Right lobe of liver (tissue), 6 donors: ENCODE measurements around the gene COA5. TPM values are rescaled to one million over a fixed set of nuclear protein-coding genes. Genes with fewer than 3 reads are reported as not detected.

Experiments used
- ATAC-seq, 4 donors: fragments of 200-7000 bp; cut with Tn5 transposase; one replicate each; pipeline ENCODE4 v1.9.1; 2020; ENCODE audit warnings: mild to moderate bottlenecking in 4 of 4, moderate library complexity in 4 of 4
- DNase-seq, 3 donors: peaks; one replicate each; pipeline ENCODE4 v3.0.0-alpha.2; 2020
- H3K27ac ChIP-seq, 3 donors: fragments of 200-600 bp; one replicate each; pipeline ENCODE4 v1.8.0; 2022
- H3K27me3 ChIP-seq, 2 donors: fragments of 200-600 bp; one replicate each; pipeline ENCODE4 v1.8.0; 2022
- H3K36me3 ChIP-seq, 4 donors: fragments of 200-600 bp; sonication (generic) in 1 of 4; one replicate each; pipeline versions ENCODE4 v1.5.1 to v1.8.0; 2017 to 2022; ENCODE audit warnings: control low read depth in 1 of 4
- H3K4me1 ChIP-seq, 4 donors: fragments of 200-600 bp; sonication (generic) in 1 of 4; one replicate each; pipeline versions ENCODE4 v1.5.1 to v1.8.0; 2017 to 2022; ENCODE audit warnings: control low read depth in 1 of 4
- H3K4me3 ChIP-seq, 3 donors: fragments of 200-600 bp; one replicate each; pipeline ENCODE4 v1.8.0; 2022
- H3K9me3 ChIP-seq, 4 donors: fragments of 200-600 bp; sonication (generic) in 1 of 4; one replicate each; pipeline versions ENCODE4 v1.5.1 to v1.8.0; 2017 to 2022; ENCODE audit warnings: control low read depth in 1 of 4
- CTCF ChIP-seq, 4 donors: fragments of 200-600 bp in 3 of 4; fragments of 450-650 bp in 1 of 4; IDR thresholded peaks; one replicate each; pipeline versions ENCODE4 v1.5.1 to v1.8.0; 2016 to 2022; ENCODE audit warnings: antibody characterized with exemption in 4 of 4, mild to moderate bottlenecking in 2 of 4
- POLR2A ChIP-seq: fragments of 450-650 bp; IDR thresholded peaks from one replicate; pipeline ENCODE4 v1.6.1; 2017; ENCODE audit warnings: antibody characterized with exemption, mild to moderate bottlenecking
- WGBS: methylation state at CpG from one replicate; pipeline ENCODE4 v1.1.6; 2018; ENCODE audit warnings: low coverage, low lambda C conversion rate; ENCODE audit not compliant: insufficient coverage; ENCODE audit errors: missing lambda C conversion rate; 5-methylcytosine and 5-hydroxymethylcytosine counted together
- intact Hi-C, 2 donors: fragments of 100-400 bp; cut with DNase I; formaldehyde crosslinking; loops; one replicate each; pipeline versions ENCODE4 v1.11.2 to v1.14.1; 2022
- long read RNA-seq: library from polyadenylated mRNA; unstranded; transcript quantifications from one replicate; pipeline ENCODE4 v2.0.0, GENCODE V29; 2019
- total RNA-seq, 6 experiments: library from RNA; depleted of rRNA in 2 of 6; stranded (reverse); fragments of >200 nt in 2 of 6; fragmentation: NEBNext Ultra II Directional in 3 of 6; extraction: Animal tissue kit (Norgen Biotek cat#: 25700) in 3 of 6; gene quantifications; one replicate each; pipeline versions ENCODE4 v1.1.0 to v1.2.4, GENCODE V29; 2016 to 2023
- donor health status: DM: no; HTN: yes; CAD: no.
- donor health status: DM: no; HTN: no; CAD: no.
- donor health status: DM: no; HTN: no; CAD: no.
- donor health status: DM: no; HTN: yes; CAD: no.
- donor health status: DM: no; HTN: yes; CAD: no.

Gene COA5
- 10 to 100 TPM; 12.9 to 23.0 (median 16.7) TPM for total RNA-seq
- long read RNA-seq, transcript COA5-201 (3 exons, 1,754 nt), result major isoform, 28 of 30 reads
- long read RNA-seq, partial matches to known transcripts, result 0 of 30 reads
- long read RNA-seq, other reads (novel, unspliced or antisense), result 0 of 30 reads

GRCh38 chr2:98608116-98608961 is at the start of gene COA5, which contains the start of gene UNC50:
COA5 (minus strand) TSS chr2:98608512; CDS start chr2:98608405, 107 bp downstream.
UNC50 (plus strand) TSS chr2:98608589; CDS start chr2:98609760, 1,171 bp downstream.
- Histone ChIP-seq H3K36me3 (peaks cover 0 to 31% (median 14%) of the 10 kb centered on the region in 4 donors), H3K27ac (peak within 1 kb of the TSS; percentile 92 to 94 (median 93)), H3K4me3 (peak within 1 kb of the TSS; percentile 90 to 95 (median 92)), H3K9me3 (no peaks in the 10 kb centered on the region), H3K4me1 (peaks cover 0 to 34% (median 14%) of the 10 kb centered on the region in 4 donors), H3K27me3 (no peaks in the 10 kb centered on the region)
- intact Hi-C loops, result no loop called here
- DNase-seq, result peak; percentile 92 to 93 (median 93)
- 0% methylated on average over 36 of the region's 93 CpGs for WGBS
- peak; percentile 96 to 98 (median 97) for ATAC-seq
- TF ChIP-seq CTCF (IDR thresholded peaks at IDR 0.05), result peak in 1 of 4 donors; percentile 7
- peak; percentile 89 for TF ChIP-seq POLR2A

DNA sequence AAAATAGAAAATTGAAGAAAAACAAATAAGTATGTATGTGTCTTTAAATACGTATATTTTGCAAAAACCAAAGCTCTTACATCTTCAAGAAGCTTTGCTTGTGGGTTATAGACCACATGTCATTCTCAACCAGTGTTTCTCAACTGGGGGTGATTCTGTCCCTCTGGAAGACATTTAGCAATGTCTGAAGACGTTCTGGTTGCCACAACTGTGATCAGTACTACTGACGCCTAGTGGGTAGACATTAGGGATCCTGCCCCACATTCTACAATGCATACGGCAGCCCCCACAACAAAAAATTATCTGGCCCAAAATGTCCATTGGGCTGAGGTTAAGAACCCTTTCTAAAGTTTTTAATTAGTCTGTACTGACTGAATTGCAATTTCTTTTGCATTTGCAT is 48.5 kb upstream of the COA5 start:
- H3K27me3 ChIP-seq, result no peaks in the 10 kb centered on the region
- TF ChIP-seq POLR2A (no peak), CTCF (IDR thresholded peaks at IDR 0.05) (no peak)
- no peaks in the 10 kb centered on the region for H3K36me3 ChIP-seq
- intact Hi-C loops, result no loop called here
- H3K4me1 ChIP-seq, result peaks cover 0 to 3% (median 0%) of the 10 kb centered on the region in 4 donors
- no peak for DNase-seq
- no peak overlapping the region for H3K4me3 ChIP-seq
- no peak for ATAC-seq
- 66% methylated on average over 4 of the region's 4 CpGs for WGBS
- H3K9me3 ChIP-seq, result no peaks in the 10 kb centered on the region
- H3K27ac ChIP-seq, result no peak overlapping the region

DNA sequence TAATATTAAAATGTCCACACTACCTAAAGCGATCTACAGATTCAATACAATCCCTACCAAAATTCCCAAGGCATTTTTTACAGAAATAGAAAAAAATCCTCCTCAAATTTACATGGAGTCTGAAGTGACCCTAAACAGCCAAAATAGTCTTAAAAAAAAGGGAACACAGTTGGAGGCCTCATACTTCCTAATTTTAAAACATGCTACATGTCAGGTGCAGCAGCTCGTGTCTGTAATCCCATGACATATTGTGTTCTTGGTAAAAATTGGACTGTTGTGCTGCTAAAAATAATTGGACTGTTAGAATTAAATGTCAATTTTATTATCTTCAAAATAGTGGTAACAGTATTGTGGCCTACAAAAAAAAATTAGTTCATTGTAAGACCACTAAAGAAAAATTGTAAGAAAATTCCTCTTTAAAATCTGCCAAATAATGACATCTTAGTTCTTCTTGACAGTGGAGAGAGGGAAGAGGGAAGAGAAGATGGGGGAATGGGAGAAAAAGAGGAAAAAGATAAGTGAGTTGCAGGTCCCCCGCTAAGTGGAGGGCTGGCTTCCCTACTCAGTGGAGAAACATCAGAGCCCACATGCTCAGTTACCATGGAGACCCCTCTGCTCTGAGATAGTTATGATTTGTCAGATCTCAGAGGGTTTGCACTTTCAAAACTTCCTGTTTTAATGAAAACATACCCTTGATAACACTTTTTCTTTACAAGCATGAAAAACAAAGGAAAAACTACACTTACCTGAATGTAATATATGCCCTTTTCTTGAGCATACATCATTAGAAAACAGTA is 46.6 kb upstream of the COA5 start:
- 85% methylated on average over 3 of the region's 3 CpGs for WGBS
- Histone ChIP-seq H3K4me3 (no peak overlapping the region), H3K27me3 (no peaks in the 10 kb centered on the region), H3K4me1 (peaks cover 0 to 3% (median 0%) of the 10 kb centered on the region in 4 donors), H3K9me3 (no peaks in the 10 kb centered on the region), H3K27ac (peak overlapping the region in 1 of 3 donors; percentile 8), H3K36me3 (no peaks in the 10 kb centered on the region)
- ATAC-seq (peak in 2 of 4 donors; percentile 22 to 30), DNase-seq (no peak)
- intact Hi-C loops, result no loop called here
- TF ChIP-seq POLR2A, result no peak
- TF ChIP-seq CTCF (IDR thresholded peaks at IDR 0.05), result no peak

GRCh38 chr2:98650998-98651397 is 42.7 kb upstream of the COA5 start:
- intact Hi-C loops, result loop anchor here in 1 of 2 donors (2.0 kb wide), 1 partner anchor 184 kb away; no protein-coding TSS in a partner anchor
- peaks cover 0 to 3% (median 0%) of the 10 kb centered on the region in 4 donors for H3K4me1 ChIP-seq
- no peaks in the 10 kb centered on the region for H3K27me3 ChIP-seq
- ATAC-seq (no peak), DNase-seq (no peak)
- no peaks in the 10 kb centered on the region for H3K36me3 ChIP-seq
- H3K4me3 ChIP-seq, result no peak overlapping the region
- no peak overlapping the region for H3K27ac ChIP-seq
- no peaks in the 10 kb centered on the region for H3K9me3 ChIP-seq
- TF ChIP-seq POLR2A (no peak), CTCF (IDR thresholded peaks at IDR 0.05) (no peak)
- 77% methylated on average over 1 of the region's 1 CpG for WGBS
